WI38 (cell line): Measurements from ENCODE around the gene FKBP8.
"Not testable (repeated sequence)": the region's sequence is repeated elsewhere in the genome, so short reads cannot be mapped to it uniquely, and the experiment has no call there.

Experiments
- H3K4me3 ChIP-seq: 2 replicates; pipeline ENCODE4 v1.5.1; 2011; ENCODE audit warnings: low read depth, mild to moderate bottlenecking, control low read depth, low read length
- CTCF ChIP-seq: IDR thresholded peaks from 2 replicates; pipeline ENCODE4 v1.5.1; 2012; ENCODE audit warnings: low read depth, mild to moderate bottlenecking, control low read depth, low read length

Gene FKBP8

GRCh38 chr19:18557411-18558201 is 14.2 kb upstream of the FKBP8 start, which contains the start of gene KXD1:
Gene KXD1 (plus strand): TSS chr19:18557870. CDS start chr19:18562057, 4,187 bp downstream.
- H3K4me3 ChIP-seq = peak within 1 kb of the TSS; percentile 99
- no peak for TF ChIP-seq CTCF

- H3K4me3 ChIP-seq = no peak overlapping the region
- no peak for TF ChIP-seq CTCF
These were observed 8.3 kb upstream of the FKBP8 start for GRCh38 chr19:18551631-18552030.

GRCh38 chr19:18543814-18544475 is 572 bp upstream of the FKBP8 start:
- peak overlapping the region; percentile 51 for H3K4me3 ChIP-seq
- TF ChIP-seq CTCF = no peak

GRCh38 chr19:18541992-18542940 is 1.1 kb downstream of the FKBP8 start:
- H3K4me3 ChIP-seq = peak overlapping the region; percentile 70
- TF ChIP-seq CTCF = no peak

- TF ChIP-seq CTCF = no peak
- no peak overlapping the region; the same call in 1 of the 2 replicates for H3K4me3 ChIP-seq
These were observed 1.9 kb downstream of the FKBP8 start for GRCh38 chr19:18541258-18541991.

- H3K4me3 ChIP-seq = not testable (repeated sequence)
These were observed 3.2 kb downstream of the FKBP8 start for GRCh38 chr19:18540200-18540599.

GRCh38 chr19:18539372-18539771 is 4.0 kb downstream of the FKBP8 start:
- no peak overlapping the region for H3K4me3 ChIP-seq
- TF ChIP-seq CTCF = no peak
